Suprapubic skin (tissue), 4 donors: ENCODE results near the gene RALGPS1. TPM values are rescaled to one million over a fixed set of nuclear protein-coding genes. Genes with fewer than 3 reads are reported as not detected.
"Not testable (repeated sequence)": the region's sequence is repeated elsewhere in the genome, so short reads cannot be mapped to it uniquely, and the experiment has no call there.

Source experiments
- DNase-seq, 2 donors: peaks; one replicate each; pipeline ENCODE4 v3.0.0-alpha.2; 2019; ENCODE audit warnings: low spot score in 2 of 2
- H3K27ac ChIP-seq: fragments of 200-600 bp; sonication (generic); one replicate; pipeline ENCODE4 v1.5.1; 2019
- H3K27me3 ChIP-seq: fragments of 200-600 bp; sonication (generic); one replicate; pipeline ENCODE4 v1.5.1; 2019
- H3K36me3 ChIP-seq: fragments of 200-600 bp; sonication (generic); one replicate; pipeline ENCODE4 v1.5.1; 2019
- H3K4me1 ChIP-seq: fragments of 200-600 bp; sonication (generic); one replicate; pipeline ENCODE4 v1.5.1; 2019
- H3K4me3 ChIP-seq: fragments of 200-600 bp; sonication (generic); one replicate; pipeline ENCODE4 v1.5.1; 2019; ENCODE audit warnings: mild to moderate bottlenecking
- H3K9me3 ChIP-seq: fragments of 200-600 bp; sonication (generic); one replicate; pipeline ENCODE4 v1.5.1; 2019
- EP300 ChIP-seq: sonication (generic); formaldehyde crosslinking; IDR thresholded peaks from one replicate; pipeline ENCODE4 v1.6.1; 2017; ENCODE audit warnings: antibody characterized with exemption
- POLR2A ChIP-seq, 2 donors: fragments of 450-650 bp; IDR thresholded peaks; one replicate each; pipeline ENCODE4 v1.6.1; 2017; ENCODE audit warnings: antibody characterized with exemption in 2 of 2, mild to moderate bottlenecking in 2 of 2, moderate library complexity in 2 of 2
- POLR2AphosphoS5 ChIP-seq, 3 donors: sonication (generic); formaldehyde crosslinking; IDR thresholded peaks; one replicate each; pipeline ENCODE4 v1.6.1; 2017; ENCODE audit warnings: antibody characterized with exemption in 3 of 3
- WGBS: methylation state at CpG from one replicate; pipeline ENCODE4 v1.1.5; 2018; 5-methylcytosine and 5-hydroxymethylcytosine counted together
- total RNA-seq, 4 donors: library from RNA; depleted of rRNA; stranded (reverse); fragments of >200 nt; gene quantifications; one replicate each; pipeline ENCODE4 v1.1.0, GENCODE V29; 2016
- TF ChIP-seq, protein P1 (sequence below), 2 donors: fragments of 200-600 bp in 1 of 2; fragments of 450-650 bp in 1 of 2; sonication (generic) in 1 of 2; IDR thresholded peaks; one replicate each; pipeline ENCODE4 v1.5.1; 2016 to 2019; ENCODE audit warnings: antibody characterized with exemption in 2 of 2, mild to moderate bottlenecking in 1 of 2, moderate library complexity in 1 of 2

The RALGPS1 gene
- total RNA-seq, 4 donors from 2014 or later: 14.8 to 86.7 (median 21.4) TPM

DNA sequence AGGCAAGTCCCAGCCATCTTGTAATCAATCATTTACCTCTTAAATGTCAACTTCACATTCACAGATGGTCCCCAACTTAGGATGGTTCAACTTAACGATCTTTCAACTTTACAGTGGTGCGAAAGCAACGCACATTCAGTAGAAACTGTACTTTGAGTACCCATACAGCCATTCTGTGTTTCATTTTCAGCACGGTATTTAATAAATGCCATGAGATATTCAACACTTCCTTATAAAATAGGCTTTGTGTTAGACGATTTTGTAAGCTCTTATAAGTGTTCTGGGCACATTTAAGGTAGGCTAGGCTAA is 254.9 kb downstream of the RALGPS1 start:
- no peak for DNase-seq
- Histone ChIP-seq H3K36me3 (no peaks in the 10 kb centered on the region), H3K4me1 (no peaks in the 10 kb centered on the region), H3K4me3 (no peak overlapping the region), H3K9me3 (no peaks in the 10 kb centered on the region), H3K27me3 (no peaks in the 10 kb centered on the region), H3K27ac (no peak overlapping the region)
- WGBS: 84% methylated on average over 5 of the region's 5 CpGs
- TF ChIP-seq POLR2AphosphoS5 (IDR thresholded peaks at IDR 0.05): no peak
- TF ChIP-seq EP300: no peak
- TF ChIP-seq POLR2A (IDR thresholded peaks at IDR 0.05): no peak
- TF ChIP-seq, protein P1, sequence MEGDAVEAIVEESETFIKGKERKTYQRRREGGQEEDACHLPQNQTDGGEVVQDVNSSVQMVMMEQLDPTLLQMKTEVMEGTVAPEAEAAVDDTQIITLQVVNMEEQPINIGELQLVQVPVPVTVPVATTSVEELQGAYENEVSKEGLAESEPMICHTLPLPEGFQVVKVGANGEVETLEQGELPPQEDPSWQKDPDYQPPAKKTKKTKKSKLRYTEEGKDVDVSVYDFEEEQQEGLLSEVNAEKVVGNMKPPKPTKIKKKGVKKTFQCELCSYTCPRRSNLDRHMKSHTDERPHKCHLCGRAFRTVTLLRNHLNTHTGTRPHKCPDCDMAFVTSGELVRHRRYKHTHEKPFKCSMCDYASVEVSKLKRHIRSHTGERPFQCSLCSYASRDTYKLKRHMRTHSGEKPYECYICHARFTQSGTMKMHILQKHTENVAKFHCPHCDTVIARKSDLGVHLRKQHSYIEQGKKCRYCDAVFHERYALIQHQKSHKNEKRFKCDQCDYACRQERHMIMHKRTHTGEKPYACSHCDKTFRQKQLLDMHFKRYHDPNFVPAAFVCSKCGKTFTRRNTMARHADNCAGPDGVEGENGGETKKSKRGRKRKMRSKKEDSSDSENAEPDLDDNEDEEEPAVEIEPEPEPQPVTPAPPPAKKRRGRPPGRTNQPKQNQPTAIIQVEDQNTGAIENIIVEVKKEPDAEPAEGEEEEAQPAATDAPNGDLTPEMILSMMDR (IDR thresholded peaks at IDR 0.05): no peak

DNA sequence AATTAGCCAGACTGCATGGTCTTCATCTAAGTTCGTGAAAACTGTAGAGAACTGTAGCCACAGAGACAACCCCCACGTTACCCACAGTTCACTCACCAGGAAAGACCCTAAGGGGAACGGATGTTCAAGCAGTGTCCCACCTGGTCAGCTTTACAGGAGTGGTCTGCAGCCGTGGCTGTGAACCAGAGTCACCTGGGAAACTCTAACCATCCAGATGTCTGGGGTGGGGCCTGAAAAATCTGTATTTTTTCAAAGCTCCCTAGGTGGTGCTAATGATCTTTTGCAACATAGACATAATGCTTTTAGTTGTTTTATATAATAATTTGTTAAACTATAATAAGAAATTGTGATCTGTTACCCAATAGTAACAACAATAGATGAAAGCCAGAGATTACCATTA is 255.5 kb downstream of the RALGPS1 start:
- TF ChIP-seq POLR2AphosphoS5 (IDR thresholded peaks at IDR 0.05) (no peak), POLR2A (IDR thresholded peaks at IDR 0.05) (no peak), EP300 (no peak)
- TF ChIP-seq, protein P1 (IDR thresholded peaks at IDR 0.05): no peak

DNA sequence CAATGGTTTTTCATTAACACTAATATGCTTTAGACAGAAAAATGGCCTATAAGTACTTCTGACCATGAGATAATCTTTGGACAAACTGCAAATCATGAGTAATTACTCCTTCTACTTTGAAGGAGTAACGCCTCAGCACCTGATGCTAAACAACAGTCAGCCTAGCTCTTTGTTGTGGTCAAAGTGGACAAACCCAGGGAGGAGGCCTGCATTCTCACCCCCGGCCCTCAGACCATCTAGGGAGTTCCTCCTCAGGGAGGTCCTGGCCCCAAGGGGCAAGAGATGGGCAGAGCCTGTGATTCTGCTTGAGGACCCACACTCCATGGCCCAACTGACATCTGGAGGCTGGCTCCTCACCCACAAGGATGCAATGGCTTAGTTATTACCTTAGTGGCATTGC is 256.1 kb downstream of the RALGPS1 start:
- Histone ChIP-seq H3K4me1 (no peaks in the 10 kb centered on the region), H3K9me3 (no peaks in the 10 kb centered on the region), H3K4me3 (no peak overlapping the region), H3K27ac (no peak overlapping the region), H3K27me3 (no peaks in the 10 kb centered on the region), H3K36me3 (no peaks in the 10 kb centered on the region)
- no peak for TF ChIP-seq EP300
- WGBS: 84% methylated on average over 2 of the region's 2 CpGs
- peak in 1 of 2 donors; percentile 31 for DNase-seq

More for the DNA sequence above, 255.5 kb downstream of the RALGPS1 start:
- Histone ChIP-seq H3K4me3 (no peak overlapping the region), H3K9me3 (no peaks in the 10 kb centered on the region), H3K4me1 (no peaks in the 10 kb centered on the region), H3K27ac (no peak overlapping the region), H3K36me3 (no peaks in the 10 kb centered on the region), H3K27me3 (no peaks in the 10 kb centered on the region)
- 93% methylated on average over 4 of the region's 4 CpGs for WGBS
- DNase-seq: peak in 1 of 2 donors; percentile 16

DNA sequence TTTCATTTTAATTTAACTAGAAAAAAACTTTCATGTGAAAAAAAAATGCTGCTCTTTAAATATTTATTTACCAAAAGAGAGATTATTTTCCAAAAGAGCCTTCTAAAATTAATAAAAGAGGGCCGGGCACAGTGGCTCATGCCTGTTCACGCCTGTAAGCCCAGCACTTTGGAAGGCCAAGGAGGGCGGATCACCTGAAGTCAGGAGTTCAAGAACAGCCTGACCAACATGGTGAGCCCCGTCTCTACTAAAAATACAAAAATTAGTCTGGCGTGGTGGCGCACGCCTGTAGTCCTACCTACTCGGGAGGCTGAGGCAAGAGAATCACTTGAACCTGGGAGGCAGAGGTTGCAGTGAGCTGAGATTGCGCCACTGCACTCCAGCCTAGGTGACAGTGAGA is 256.8 kb downstream of the RALGPS1 start:
- H3K9me3 ChIP-seq, H3K4me1 ChIP-seq, H3K4me3 ChIP-seq, H3K27ac ChIP-seq, H3K36me3 ChIP-seq, H3K27me3 ChIP-seq: not testable (repeated sequence)
- 95% methylated on average over 9 of the region's 9 CpGs for WGBS
- DNase-seq: peak in 1 of 2 donors; percentile 38

DNA sequence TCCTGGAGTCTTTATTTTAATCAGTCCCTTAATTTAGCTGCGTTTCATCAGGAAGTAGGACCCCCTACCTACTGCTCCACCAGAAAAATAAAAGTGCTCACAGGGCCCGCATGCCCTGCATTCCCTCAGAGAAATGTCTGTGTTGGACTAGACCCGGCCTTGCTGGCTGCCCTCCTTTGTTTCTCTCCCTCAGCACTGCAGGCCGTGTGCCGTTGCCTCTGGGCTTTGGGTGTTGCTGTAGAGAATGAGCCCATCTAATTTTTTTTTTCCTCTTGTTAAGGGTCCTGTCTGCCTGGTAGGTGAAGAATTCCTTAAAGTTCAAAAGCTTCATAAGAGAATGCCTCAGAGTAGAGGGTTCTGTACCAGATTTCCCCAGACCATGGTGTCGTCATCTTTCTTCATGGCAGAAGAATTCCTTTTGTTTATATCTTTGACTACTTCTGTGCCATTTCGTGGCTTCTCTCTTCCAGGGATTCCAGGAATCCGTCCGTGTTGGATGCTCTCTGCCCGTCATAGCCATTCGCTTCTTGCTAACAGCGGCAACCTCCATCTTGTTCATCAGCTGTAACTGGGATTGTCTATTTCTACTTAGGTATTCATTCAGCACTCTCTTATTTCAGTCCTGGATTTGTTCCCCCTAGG is 257.6 kb downstream of the RALGPS1 start:
- WGBS: 87% methylated on average over 12 of the region's 12 CpGs
- no peak overlapping the region for H3K27ac ChIP-seq
- DNase-seq: peak in 1 of 2 donors; percentile 8

DNA sequence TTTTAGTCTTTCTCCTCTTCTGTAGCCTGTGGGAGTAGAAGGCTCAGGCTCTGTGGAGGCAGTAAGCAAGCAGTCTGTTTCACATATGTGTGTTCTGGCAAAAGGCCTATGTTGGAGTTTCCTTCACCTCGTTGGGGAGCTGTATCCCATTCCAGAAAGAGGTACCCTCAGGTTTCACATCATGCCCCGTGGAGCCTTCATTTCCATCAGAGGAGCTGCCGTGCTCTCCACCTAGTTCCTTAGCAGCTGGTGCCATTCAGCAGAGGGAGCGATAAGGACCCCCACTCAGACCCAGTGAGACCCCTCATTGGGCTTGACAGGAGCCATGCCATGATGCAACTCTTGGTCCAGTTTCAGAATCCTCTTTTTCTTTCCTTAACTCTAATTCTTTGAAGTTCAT is 258.5 kb downstream of the RALGPS1 start:
- Histone ChIP-seq H3K36me3 (no peaks in the 10 kb centered on the region), H3K27ac (no peak overlapping the region), H3K4me1 (peaks cover 7% of the 10 kb centered on the region), H3K27me3 (no peaks in the 10 kb centered on the region), H3K4me3 (no peak overlapping the region), H3K9me3 (no peaks in the 10 kb centered on the region)
- 88% methylated on average over 4 of the region's 4 CpGs for WGBS
- peak; percentile 11 to 53 for DNase-seq
- TF ChIP-seq POLR2A (IDR thresholded peaks at IDR 0.05) (no peak), POLR2AphosphoS5 (IDR thresholded peaks at IDR 0.05) (no peak), EP300 (no peak)
- TF ChIP-seq, protein P1 (IDR thresholded peaks at IDR 0.05): no peak

More for the DNA sequence above, 257.6 kb downstream of the RALGPS1 start:
- Histone ChIP-seq H3K4me3 (no peak overlapping the region), H3K4me1 (no peaks in the 10 kb centered on the region), H3K27me3 (no peaks in the 10 kb centered on the region), H3K9me3 (no peaks in the 10 kb centered on the region), H3K36me3 (no peaks in the 10 kb centered on the region)
- no peak for TF ChIP-seq POLR2AphosphoS5 (IDR thresholded peaks at IDR 0.05)
- TF ChIP-seq, protein P1 (IDR thresholded peaks at IDR 0.05): no peak
- TF ChIP-seq POLR2A (IDR thresholded peaks at IDR 0.05): no peak
